ACC112 (cell line): ENCODE data around the gene RERE.

Experiments
- H2AFZ ChIP-seq: fragments of 200-600 bp; sonication (generic); one replicate; pipeline ENCODE4 v1.6.0; 2017; ENCODE audit warnings: antibody characterized with exemption, low read length; ENCODE audit not compliant: unreplicated experiment
- H3K27ac ChIP-seq: fragments of 200-600 bp; sonication (generic); 2 replicates; pipeline ENCODE4 v1.5.1; 2014; ENCODE audit warnings: low read depth, mild to moderate bottlenecking, antibody characterized with exemption, low read length, moderate library complexity
- H3K27me3 ChIP-seq: fragments of 200-600 bp; sonication (generic); 2 replicates; pipeline ENCODE4 v1.6.1; 2014; ENCODE audit warnings: mild to moderate bottlenecking, antibody characterized with exemption, low read length, moderate library complexity, mixed read lengths; ENCODE audit not compliant: insufficient read depth
- H3K36me3 ChIP-seq: fragments of 200-600 bp; sonication (generic); 2 replicates; pipeline ENCODE4 v1.6.1; 2016; ENCODE audit warnings: mild to moderate bottlenecking, antibody characterized with exemption, low read length, moderate library complexity, mixed read lengths; ENCODE audit not compliant: insufficient read depth
- H3K4me1 ChIP-seq: fragments of 200-600 bp; sonication (generic); one replicate; pipeline ENCODE4 v1.6.1; 2016; ENCODE audit warnings: low read length, mixed read lengths; ENCODE audit not compliant: insufficient read depth, unreplicated experiment, control insufficient read depth
- H3K4me3 ChIP-seq: fragments of 200-600 bp; sonication (generic); 2 replicates; pipeline ENCODE4 v1.5.1; 2014; ENCODE audit warnings: mild to moderate bottlenecking, low read depth, low read length
- H3K79me2 ChIP-seq: fragments of 200-600 bp; sonication (generic); one replicate; pipeline ENCODE4 v1.6.0; 2016; ENCODE audit warnings: low read length; ENCODE audit not compliant: control insufficient read depth, unreplicated experiment, insufficient read depth

The RERE gene

GRCh38 chr1:8640950-8641349 is 176.5 kb downstream of the RERE start:
- no peaks in the 10 kb centered on the region for H3K79me2 ChIP-seq
- H3K27ac ChIP-seq: no peak overlapping the region
- no peaks in the 10 kb centered on the region for H3K4me1 ChIP-seq

DNA sequence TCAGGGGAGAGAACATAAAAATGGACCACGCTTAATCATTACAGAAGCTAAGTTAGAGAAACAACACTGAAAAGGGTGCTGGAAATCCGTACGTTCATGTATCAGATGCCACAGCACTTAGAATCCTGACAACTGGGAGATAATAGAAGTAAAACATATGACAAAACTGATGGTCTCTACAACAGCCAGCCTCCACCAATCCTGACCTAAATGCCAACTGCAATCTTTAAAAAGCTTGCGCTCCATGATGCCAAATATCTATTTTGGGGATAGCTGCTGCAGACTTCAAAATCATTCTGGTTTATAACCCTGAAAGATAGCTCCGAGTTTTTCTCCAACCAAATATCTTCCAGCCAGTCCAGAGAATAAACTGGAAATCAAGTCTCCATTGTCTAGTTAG is 178.3 kb downstream of the RERE start:
- Histone ChIP-seq H3K79me2 (no peaks in the 10 kb centered on the region), H3K27me3 (no peaks in the 10 kb centered on the region), H3K27ac (no peak overlapping the region)

More at GRCh38 chr1:8640950-8641349, 176.5 kb downstream of the RERE start:
- Histone ChIP-seq H3K27me3 (no peaks in the 10 kb centered on the region), H2AFZ (no peak overlapping the region), H3K36me3 (no peaks in the 10 kb centered on the region), H3K4me3 (no peak overlapping the region)

DNA sequence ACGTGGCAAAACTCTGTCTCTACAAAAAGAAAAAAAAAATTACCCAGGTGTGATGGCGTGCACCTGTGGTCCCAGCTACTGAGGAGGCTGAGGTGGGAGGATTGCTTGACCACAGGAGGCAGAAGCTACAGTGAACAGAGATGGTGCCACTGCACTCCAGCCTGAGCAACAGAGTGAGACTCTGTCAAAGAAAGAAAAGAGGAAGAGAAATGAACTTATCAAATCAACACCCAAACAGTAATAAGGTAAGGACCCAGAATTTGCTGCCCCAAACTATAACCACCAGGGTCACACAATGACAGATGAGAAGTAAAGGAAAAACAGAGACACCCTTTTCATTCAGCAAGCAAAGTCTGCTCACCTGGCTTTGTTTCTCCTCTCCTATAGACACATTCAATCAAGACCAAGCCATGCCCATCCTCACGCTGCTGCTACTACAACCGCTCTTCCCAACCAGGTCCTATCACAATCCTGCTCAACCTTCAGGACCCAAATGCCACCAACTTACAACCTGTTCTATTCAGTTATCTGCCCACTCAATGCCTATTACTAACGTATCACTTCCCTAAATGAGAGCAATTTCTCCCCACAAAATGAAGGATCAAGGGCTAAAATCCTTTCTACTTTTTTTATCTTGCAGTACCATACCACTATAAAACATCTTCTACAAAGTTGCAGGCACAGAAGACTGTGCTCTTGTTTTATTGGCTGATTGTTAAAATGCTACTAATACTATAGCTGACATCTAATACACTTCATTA is 183.5 kb downstream of the RERE start:
- no peaks in the 10 kb centered on the region for H3K27me3 ChIP-seq
- no peaks in the 10 kb centered on the region for H3K36me3 ChIP-seq
- peaks cover 6% of the 10 kb centered on the region for H3K4me1 ChIP-seq
- H3K27ac ChIP-seq: no peak overlapping the region
- H3K4me3 ChIP-seq: no peak overlapping the region
- H2AFZ ChIP-seq: no peak overlapping the region
- H3K79me2 ChIP-seq: no peaks in the 10 kb centered on the region

More for the DNA sequence above, 178.3 kb downstream of the RERE start:
- no peak overlapping the region for H3K4me3 ChIP-seq
- no peaks in the 10 kb centered on the region for H3K36me3 ChIP-seq
- H3K4me1 ChIP-seq: no peaks in the 10 kb centered on the region
- H2AFZ ChIP-seq: no peak overlapping the region

- no peaks in the 10 kb centered on the region for H3K79me2 ChIP-seq
- H3K4me1 ChIP-seq: peaks cover 9% of the 10 kb centered on the region
- H3K36me3 ChIP-seq: no peaks in the 10 kb centered on the region
- no peak overlapping the region for H3K27ac ChIP-seq
- no peak overlapping the region for H2AFZ ChIP-seq
- no peaks in the 10 kb centered on the region for H3K27me3 ChIP-seq
- no peak overlapping the region for H3K4me3 ChIP-seq
Observed at GRCh38 chr1:8632102-8632501, 185.3 kb downstream of the RERE start.

- Histone ChIP-seq H3K27ac (no peak overlapping the region), H3K27me3 (no peaks in the 10 kb centered on the region), H3K4me3 (no peak overlapping the region), H3K79me2 (no peaks in the 10 kb centered on the region), H3K4me1 (peaks cover 18% of the 10 kb centered on the region), H3K36me3 (no peaks in the 10 kb centered on the region), H2AFZ (no peak overlapping the region)
Observed at GRCh38 chr1:8631163-8631562, 186.3 kb downstream of the RERE start.

DNA sequence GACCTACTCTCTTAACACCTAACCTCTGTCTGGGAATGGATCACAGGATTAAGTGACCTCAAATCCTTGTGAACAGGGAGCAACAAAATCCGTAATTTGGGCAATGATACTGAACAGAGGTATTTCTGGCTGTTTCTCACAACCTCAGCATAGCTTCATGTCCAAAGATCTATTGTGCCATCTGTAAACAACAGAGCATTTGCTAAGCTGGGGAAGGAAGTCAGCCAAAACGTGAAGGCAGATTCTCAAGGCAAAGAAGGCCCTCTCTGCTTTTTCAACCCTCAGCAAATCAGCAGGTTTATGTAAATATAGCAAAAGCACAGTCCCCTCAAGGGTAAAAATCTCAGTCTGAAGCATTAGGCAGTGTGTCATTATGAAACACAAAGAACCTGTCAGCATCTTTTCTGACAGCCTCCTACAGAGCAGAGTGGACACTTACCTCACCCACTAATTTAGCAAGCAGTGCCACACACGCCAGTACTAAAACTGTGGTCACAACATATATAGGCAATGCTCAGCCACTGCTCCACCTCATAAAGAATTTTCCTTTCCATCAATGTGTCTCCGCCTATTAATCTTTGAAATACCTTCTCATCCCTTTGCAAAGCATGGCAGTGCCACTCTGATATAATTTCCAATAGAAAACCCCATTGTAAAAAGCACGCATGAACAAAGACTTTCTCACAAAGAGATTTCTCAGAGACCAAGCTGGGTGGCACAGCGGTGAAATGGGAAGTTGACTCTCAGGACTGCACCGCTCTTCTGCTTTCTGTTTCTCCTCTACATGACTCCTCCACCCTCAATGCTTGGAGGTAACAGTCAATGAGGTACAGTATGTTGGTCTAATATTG is 188.0 kb downstream of the RERE start:
- Histone ChIP-seq H3K79me2 (peaks cover 8% of the 10 kb centered on the region), H3K36me3 (no peaks in the 10 kb centered on the region), H2AFZ (no peak overlapping the region), H3K27ac (no peak overlapping the region), H3K4me3 (no peak overlapping the region), H3K4me1 (peaks cover 28% of the 10 kb centered on the region), H3K27me3 (no peaks in the 10 kb centered on the region)

GRCh38 chr1:8628606-8629005 is 188.8 kb downstream of the RERE start:
- Histone ChIP-seq H3K27me3 (no peaks in the 10 kb centered on the region), H3K4me1 (peaks cover 28% of the 10 kb centered on the region), H3K36me3 (no peaks in the 10 kb centered on the region), H2AFZ (no peak overlapping the region), H3K27ac (no peak overlapping the region), H3K4me3 (no peak overlapping the region), H3K79me2 (peaks cover 8% of the 10 kb centered on the region)

DNA sequence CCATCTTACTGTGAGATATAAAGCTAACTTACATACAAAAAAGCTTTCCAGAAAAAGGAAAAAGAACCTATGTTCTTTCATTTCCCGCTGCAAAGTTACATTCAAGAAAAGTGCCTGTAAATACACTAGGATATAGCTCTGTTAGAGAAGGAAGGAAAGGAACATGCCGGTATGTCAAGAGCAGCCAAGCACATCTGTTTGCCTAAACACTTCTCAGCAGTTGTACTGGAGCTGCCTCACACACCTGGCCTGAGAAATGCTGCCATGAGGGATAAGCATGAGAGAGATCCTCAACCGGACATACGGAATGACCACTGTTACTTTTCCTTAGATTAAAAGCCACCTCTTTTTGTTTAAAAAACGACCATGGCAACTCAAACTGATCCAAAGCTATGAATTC is 189.7 kb downstream of the RERE start:
- H3K4me3 ChIP-seq: no peak overlapping the region
- no peak overlapping the region for H2AFZ ChIP-seq
- H3K27me3 ChIP-seq: no peaks in the 10 kb centered on the region
- peaks cover 8% of the 10 kb centered on the region for H3K79me2 ChIP-seq
- H3K27ac ChIP-seq: no peak overlapping the region
- H3K4me1 ChIP-seq: peaks cover 28% of the 10 kb centered on the region
- H3K36me3 ChIP-seq: no peaks in the 10 kb centered on the region

GRCh38 chr1:8625981-8626898 is 191.2 kb downstream of the RERE start:
- H3K27me3 ChIP-seq: no peaks in the 10 kb centered on the region
- H3K79me2 ChIP-seq: peaks cover 8% of the 10 kb centered on the region
- peak overlapping the region; percentile 3; the same call in 1 of the 2 replicates for H3K4me3 ChIP-seq
- H3K27ac ChIP-seq: peak overlapping the region; percentile 86
- no peaks in the 10 kb centered on the region for H3K36me3 ChIP-seq
- no peak overlapping the region for H2AFZ ChIP-seq
- peaks cover 25% of the 10 kb centered on the region for H3K4me1 ChIP-seq

DNA sequence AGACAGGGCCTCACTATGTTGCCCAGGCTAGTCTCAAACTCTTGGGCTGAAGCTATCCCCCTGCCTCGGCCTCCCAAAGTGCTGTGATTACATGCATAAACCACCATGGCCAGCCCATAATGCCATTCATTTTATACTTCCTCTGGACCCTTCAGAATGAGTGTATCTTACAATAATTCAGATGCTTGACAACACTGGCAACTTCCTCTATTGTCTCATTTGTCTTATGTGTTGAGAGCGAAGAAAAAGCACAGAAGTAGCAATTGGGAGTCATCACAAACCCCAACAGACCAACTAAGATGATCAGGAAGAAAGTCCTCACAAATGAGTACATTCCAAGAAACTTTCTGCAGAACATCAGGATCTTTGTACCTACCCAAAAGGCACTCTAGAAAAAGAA is 191.9 kb downstream of the RERE start:
- Histone ChIP-seq H2AFZ (no peak overlapping the region), H3K27ac (peak overlapping the region; percentile 86), H3K79me2 (peaks cover 8% of the 10 kb centered on the region), H3K4me3 (peak overlapping the region; percentile 3; the same call in 1 of the 2 replicates), H3K36me3 (no peaks in the 10 kb centered on the region), H3K4me1 (peaks cover 22% of the 10 kb centered on the region), H3K27me3 (no peaks in the 10 kb centered on the region)
